Epidermal melanocyte (primary cell): ENCODE data around the gene PIGQ.

Experiments used
- DNase-seq: peaks from one replicate; pipeline ENCODE4 v3.0.0; 2011; ENCODE audit warnings: low spot score; ENCODE audit not compliant: insufficient read length

Gene PIGQ

DNA sequence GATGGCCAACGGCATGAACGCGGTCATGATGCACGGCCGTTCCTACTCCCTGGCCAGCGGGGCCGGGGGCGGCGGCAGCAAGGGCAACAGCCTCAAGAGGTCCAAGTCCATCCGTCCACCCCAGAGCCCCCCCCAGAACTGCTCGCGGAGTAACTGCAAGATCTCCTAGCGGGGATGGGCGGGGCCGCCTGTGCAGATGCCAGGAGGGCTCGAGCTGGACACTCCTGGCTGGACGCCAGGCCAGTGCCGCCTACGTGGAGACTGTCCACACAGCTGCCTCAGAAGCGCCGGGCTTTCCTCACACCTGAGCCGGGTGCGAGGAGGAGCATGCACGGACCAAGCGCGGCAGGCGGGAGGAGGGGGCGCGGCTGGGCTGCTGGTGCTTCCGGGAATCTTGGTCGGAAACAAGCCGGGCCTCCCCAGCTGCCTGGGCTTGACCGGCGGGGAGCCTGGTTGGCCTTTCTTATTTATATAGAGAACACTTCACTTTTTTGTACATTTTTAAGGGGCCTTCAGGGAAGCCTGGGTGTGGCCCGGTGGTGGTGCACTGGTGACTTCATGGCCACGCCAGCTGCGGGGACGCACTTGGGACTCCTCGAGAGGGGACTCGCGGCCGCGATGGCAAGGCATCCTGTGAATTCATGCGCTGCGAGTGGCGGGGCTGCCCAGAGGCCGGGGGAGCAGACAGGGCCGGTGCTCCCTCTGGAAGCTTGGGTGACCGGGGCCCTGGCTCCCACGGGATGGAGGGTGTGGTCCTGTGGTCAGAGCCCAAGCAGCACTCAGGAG lies 57.9 kb downstream of the PIGQ start:
- no peak for DNase-seq

DNA sequence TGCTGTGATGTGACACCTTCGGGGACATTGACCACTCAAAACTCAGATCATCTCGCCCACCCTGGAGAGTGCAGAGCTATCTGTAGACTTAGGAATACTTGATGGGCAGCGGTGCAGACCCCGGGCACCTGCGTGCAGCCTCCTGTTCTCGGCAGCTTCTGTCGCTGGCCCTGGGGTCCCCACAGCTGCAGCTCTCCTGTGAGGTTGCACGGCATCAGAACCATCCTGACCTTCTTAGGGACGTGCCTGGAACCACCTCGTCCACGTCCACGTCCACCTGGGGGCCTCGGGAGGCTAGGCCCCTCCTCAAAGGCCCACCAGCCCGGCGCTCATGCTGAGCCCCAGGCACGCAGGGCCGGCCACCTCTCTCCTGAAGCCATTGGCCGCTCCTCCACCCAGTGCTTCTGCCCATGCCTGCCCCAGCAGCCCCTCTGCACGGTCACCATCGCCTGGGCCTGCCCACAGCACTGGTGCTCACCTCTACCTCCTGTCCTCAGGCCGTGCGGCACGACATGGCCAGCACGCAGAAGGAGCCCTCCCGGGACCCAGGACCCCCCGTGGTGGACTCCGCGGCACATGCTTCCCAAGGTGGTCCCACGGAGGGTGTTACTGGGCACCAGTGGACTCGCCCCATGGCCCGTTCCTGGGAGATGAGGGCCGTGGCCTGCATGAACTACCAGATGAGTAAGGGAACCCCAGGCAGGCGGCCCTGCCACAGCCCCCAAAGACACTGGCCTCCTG lies 58.7 kb downstream of the PIGQ start:
- DNase-seq: no peak

DNA sequence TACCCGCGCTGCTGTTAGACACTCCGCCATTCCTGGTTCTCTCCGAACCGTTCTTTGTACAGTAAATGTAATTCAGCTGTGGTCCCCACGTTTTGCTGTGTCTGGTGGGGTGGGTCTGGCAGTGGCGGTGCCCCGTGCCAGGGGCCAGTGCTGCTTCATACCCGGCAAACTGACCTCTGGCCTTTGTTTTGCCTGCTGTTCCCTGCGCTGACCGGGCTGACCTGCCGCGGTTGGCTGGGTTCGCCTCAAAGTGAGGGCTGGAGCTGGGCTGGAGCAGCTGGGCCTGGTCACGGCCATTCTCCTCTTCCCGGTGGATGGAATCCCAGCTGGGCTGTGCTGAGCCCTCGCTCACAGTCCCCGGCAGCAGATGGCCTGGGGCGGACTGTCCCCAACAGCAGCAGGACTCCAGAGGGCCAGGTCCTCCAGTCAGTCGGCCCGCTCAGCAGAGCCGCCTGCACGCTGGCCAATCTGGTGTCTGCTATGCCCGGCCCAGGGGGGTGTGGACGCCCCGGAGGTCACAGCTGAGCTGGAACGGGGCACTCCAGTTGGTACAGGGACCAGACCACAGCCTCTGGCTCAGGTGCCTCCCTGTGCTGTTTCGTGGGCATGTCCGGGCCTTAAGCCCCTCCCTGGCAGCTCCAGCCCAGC lies 59.5 kb downstream of the PIGQ start:
- no peak for DNase-seq

DNA sequence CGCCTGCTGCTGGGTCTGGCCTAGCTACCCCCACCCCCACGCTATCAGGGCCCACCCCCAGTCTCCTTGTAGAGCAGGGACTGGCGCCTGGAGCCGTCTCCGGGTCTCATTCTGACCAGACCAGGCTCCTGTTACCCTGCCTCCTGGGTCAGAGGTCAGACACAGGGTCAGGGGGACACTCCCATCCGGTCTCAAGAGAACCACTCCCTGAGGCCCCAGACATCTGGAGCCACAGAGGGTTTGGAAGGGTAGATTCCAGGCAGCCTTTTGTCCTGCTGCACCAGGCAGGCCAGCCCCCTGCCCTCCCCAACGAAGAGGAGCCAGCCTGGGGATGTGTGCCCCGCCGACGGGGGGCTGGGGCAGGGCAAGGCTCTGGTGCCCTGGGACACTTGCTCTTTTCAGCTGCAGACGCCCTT lies 60.1 kb downstream of the PIGQ start:
- no peak for DNase-seq

DNA sequence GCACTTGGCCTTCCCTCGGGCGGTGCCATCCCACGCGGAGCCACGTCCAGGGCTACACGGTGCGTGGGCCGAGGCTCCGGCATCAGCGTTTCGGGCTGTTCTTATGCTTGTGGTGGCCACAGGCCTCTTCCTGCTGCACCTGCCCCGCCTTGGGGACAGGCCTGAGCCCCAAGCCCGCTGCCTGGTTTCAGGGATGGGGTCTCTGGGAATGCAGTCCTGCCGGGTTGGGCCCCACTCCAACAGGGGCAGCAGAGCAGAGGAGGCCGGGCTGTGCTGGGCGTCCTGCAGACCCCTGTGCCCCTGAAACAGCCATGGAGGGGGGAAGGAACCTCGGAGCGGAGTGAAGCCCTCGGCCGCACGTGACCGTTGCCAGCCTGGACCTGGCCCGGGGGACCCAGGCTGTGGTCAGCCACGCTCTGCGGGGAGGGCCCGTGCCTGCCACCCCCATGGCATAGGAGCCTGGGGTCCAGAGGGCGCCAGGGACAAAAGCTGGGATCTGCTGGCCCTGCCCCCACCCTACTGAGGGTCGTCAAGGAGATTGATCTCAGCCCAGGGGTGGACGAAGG lies 60.6 kb downstream of the PIGQ start:
- no peak for DNase-seq

DNA sequence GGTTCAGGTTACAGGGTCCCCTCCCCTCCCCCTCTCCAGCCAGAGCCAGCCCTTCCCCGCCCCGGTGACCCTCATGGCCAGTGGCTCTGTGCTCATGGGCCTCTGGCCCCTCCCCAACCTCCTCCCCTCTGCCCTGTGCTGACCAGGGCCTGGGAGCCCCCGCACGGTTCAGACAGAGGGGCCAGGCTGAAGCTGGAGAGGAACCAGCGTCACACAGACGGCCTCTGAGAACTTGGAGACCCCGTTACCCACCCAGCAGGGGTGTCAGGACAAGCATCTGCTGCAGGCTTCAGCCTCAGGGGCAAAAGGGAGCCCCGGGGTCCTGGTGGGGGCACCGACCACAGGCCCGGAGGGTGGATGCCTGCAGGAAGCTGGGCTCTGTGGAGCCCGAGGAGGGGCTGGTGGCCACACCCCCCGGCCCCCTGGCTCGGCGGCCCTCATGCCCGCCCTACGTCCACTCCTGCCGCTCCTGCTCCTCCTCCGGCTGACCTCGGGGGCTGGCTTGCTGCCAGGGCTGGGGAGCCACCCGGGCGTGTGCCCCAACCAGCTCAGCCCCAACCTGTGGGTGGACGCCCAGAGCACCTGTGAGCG lies 61.1 kb downstream of the PIGQ start, which contains the start of gene WFIKKN1:
WFIKKN1 (plus strand) TSS at position 171 of the 591 bp plus-strand sequence; CDS start at position 440, 269 bp downstream.
- DNase-seq: no peak

DNA sequence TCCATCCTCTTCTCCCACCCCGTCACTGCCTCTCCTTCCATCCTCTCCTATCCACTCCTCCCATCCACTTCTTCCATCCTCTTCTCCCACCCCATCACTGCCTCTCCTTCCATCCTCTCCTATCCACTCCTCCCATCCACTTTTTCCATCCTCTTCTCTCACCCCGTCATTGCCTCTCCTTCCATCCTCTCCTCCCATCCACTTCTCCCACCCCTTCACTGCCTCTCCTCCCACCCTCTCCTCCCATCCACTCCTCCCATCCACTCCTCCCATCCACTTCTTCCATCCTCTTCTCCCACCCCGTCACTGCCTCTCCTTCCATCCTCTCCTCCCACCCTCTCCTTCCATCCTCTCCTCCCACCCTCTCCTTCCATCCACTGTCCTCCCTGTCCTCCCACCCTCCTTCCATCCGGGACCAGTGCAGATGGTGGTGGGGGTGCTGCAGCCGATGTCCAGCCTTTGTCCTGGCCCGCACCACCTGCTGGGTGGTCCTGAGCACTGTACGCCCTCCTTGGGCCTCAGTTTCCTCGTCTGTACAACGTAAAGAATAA lies 62.1 kb downstream of the PIGQ start:
- DNase-seq: no peak

DNA sequence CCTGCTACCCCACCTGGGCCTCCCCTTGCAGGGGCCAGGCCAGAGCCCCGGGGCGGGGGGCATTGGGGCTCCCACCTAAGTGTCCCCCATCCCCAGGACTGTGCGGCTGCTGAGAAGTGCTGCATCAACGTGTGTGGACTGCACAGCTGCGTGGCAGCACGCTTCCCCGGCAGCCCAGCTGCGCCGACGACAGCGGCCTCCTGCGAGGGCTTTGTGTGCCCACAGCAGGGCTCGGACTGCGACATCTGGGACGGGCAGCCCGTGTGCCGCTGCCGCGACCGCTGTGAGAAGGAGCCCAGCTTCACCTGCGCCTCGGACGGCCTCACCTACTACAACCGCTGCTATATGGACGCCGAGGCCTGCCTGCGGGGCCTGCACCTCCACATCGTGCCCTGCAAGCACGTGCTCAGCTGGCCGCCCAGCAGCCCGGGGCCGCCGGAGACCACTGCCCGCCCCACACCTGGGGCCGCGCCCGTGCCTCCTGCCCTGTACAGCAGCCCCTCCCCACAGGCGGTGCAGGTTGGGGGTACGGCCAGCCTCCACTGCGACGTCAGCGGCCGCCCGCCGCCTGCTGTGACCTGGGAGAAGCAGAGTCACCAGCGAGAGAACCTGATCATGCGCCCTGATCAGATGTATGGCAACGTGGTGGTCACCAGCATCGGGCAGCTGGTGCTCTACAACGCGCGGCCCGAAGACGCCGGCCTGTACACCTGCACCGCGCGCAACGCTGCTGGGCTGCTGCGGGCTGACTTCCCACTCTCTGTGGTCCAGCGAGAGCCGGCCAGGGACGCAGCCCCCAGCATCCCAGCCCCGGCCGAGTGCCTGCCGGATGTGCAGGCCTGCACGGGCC lies 62.9 kb downstream of the PIGQ start:
- DNase-seq: no peak

DNA sequence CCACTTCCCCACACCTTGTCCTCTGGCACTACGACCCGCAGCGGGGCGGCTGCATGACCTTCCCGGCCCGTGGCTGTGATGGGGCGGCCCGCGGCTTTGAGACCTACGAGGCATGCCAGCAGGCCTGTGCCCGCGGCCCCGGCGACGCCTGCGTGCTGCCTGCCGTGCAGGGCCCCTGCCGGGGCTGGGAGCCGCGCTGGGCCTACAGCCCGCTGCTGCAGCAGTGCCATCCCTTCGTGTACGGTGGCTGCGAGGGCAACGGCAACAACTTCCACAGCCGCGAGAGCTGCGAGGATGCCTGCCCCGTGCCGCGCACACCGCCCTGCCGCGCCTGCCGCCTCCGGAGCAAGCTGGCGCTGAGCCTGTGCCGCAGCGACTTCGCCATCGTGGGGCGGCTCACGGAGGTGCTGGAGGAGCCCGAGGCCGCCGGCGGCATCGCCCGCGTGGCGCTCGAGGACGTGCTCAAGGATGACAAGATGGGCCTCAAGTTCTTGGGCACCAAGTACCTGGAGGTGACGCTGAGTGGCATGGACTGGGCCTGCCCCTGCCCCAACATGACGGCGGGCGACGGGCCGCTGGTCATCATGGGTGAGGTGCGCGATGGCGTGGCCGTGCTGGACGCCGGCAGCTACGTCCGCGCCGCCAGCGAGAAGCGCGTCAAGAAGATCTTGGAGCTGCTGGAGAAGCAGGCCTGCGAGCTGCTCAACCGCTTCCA lies 63.7 kb downstream of the PIGQ start:
- DNase-seq: no peak
